ENCODE data around the gene HTRA1.

Gene HTRA1

GRCh38 chr10:122554131-122555036, 93.0 kb downstream of the HTRA1 start:
- no peak for DNase-seq (ENCODE audit: low read depth, low spot score)
- Histone ChIP-seq H3K4me1 (ENCODE audit: insufficient read depth, insufficient read length) (no peaks in the 10 kb centered on the region), H3K27me3 (ENCODE audit: insufficient read depth, insufficient read length) (no peaks in the 10 kb centered on the region), H3K9me3 (ENCODE audit: insufficient read depth, low read length) (no peaks in the 10 kb centered on the region), H3K4me3 (ENCODE audit: insufficient read length, low read depth) (no peak overlapping the region), H3K36me3 (ENCODE audit: insufficient read depth, insufficient read length, low read length) (no peaks in the 10 kb centered on the region), H3K9ac (ENCODE audit: insufficient read length, low read depth) (no peak overlapping the region)
- no peak for TF ChIP-seq YY1 (IDR thresholded peaks at IDR 0.05; ENCODE audit: insufficient read depth, insufficient read length)
- TF ChIP-seq ZNF274 (IDR thresholded peaks at IDR 0.05; ENCODE audit: low read depth, low read length), result no peak

GRCh38 chr10:122555442-122555841, 94.1 kb downstream of the HTRA1 start:
- H3K27me3 ChIP-seq (ENCODE audit: insufficient read depth, insufficient read length), result no peaks in the 10 kb centered on the region
- DNase-seq (ENCODE audit: low read depth, low spot score), result no peak
- no peaks in the 10 kb centered on the region for H3K4me1 ChIP-seq (ENCODE audit: insufficient read depth, insufficient read length)
- no peak overlapping the region for H3K9ac ChIP-seq (ENCODE audit: insufficient read length, low read depth)
- no peaks in the 10 kb centered on the region for H3K36me3 ChIP-seq (ENCODE audit: insufficient read depth, insufficient read length, low read length)
- TF ChIP-seq YY1 (IDR thresholded peaks at IDR 0.05; ENCODE audit: insufficient read depth, insufficient read length), result no peak
- TF ChIP-seq SUZ12 (IDR thresholded peaks at IDR 0.05; ENCODE audit: extremely low read depth, insufficient read depth, insufficient read length), result no peak
- no peak for TF ChIP-seq ZNF274 (IDR thresholded peaks at IDR 0.05; ENCODE audit: low read depth, low read length)
- H3K9me3 ChIP-seq (ENCODE audit: insufficient read depth, low read length), result no peaks in the 10 kb centered on the region
- no peak overlapping the region for H3K4me3 ChIP-seq (ENCODE audit: insufficient read length, low read depth)

- Histone ChIP-seq H3K4me1 (ENCODE audit: insufficient read depth, insufficient read length) (no peaks in the 10 kb centered on the region), H3K9me3 (ENCODE audit: insufficient read depth, low read length) (no peaks in the 10 kb centered on the region), H3K36me3 (ENCODE audit: insufficient read depth, insufficient read length, low read length) (no peaks in the 10 kb centered on the region), H3K27me3 (ENCODE audit: insufficient read depth, insufficient read length) (no peaks in the 10 kb centered on the region), H3K9ac (ENCODE audit: insufficient read length, low read depth) (no peak overlapping the region), H3K4me3 (ENCODE audit: insufficient read length, low read depth) (no peak overlapping the region)
- TF ChIP-seq ZNF274 (IDR thresholded peaks at IDR 0.05; ENCODE audit: low read depth, low read length) (no peak), SUZ12 (IDR thresholded peaks at IDR 0.05; ENCODE audit: extremely low read depth, insufficient read depth, insufficient read length) (no peak), YY1 (IDR thresholded peaks at IDR 0.05; ENCODE audit: insufficient read depth, insufficient read length) (no peak)
- no peak for DNase-seq (ENCODE audit: low read depth, low spot score)
These were observed 96.2 kb downstream of the HTRA1 start for GRCh38 chr10:122557516-122557915.

- H3K9ac ChIP-seq (ENCODE audit: insufficient read length, low read depth), result no peak overlapping the region
- no peak overlapping the region for H3K4me3 ChIP-seq (ENCODE audit: insufficient read length, low read depth)
- H3K4me1 ChIP-seq (ENCODE audit: insufficient read depth, insufficient read length), result no peaks in the 10 kb centered on the region
- H3K27me3 ChIP-seq (ENCODE audit: insufficient read depth, insufficient read length), result no peaks in the 10 kb centered on the region
- no peaks in the 10 kb centered on the region for H3K9me3 ChIP-seq (ENCODE audit: insufficient read depth, low read length)
- no peak for DNase-seq (ENCODE audit: low read depth, low spot score)
- H3K36me3 ChIP-seq (ENCODE audit: insufficient read depth, insufficient read length, low read length), result no peaks in the 10 kb centered on the region
- TF ChIP-seq ZNF274 (IDR thresholded peaks at IDR 0.05; ENCODE audit: low read depth, low read length), result no peak
- no peak for TF ChIP-seq SUZ12 (IDR thresholded peaks at IDR 0.05; ENCODE audit: extremely low read depth, insufficient read depth, insufficient read length)
- TF ChIP-seq YY1 (IDR thresholded peaks at IDR 0.05; ENCODE audit: insufficient read depth, insufficient read length), result no peak
These were observed 97.1 kb downstream of the HTRA1 start for GRCh38 chr10:122558452-122558851.

- no peak for DNase-seq (ENCODE audit: low read depth, low spot score)
- TF ChIP-seq SUZ12 (IDR thresholded peaks at IDR 0.05; ENCODE audit: extremely low read depth, insufficient read depth, insufficient read length) (no peak), YY1 (IDR thresholded peaks at IDR 0.05; ENCODE audit: insufficient read depth, insufficient read length) (no peak), ZNF274 (IDR thresholded peaks at IDR 0.05; ENCODE audit: low read depth, low read length) (no peak)
- H3K27me3 ChIP-seq (ENCODE audit: insufficient read depth, insufficient read length), result no peaks in the 10 kb centered on the region
- no peaks in the 10 kb centered on the region for H3K9me3 ChIP-seq (ENCODE audit: insufficient read depth, low read length)
- no peaks in the 10 kb centered on the region for H3K4me1 ChIP-seq (ENCODE audit: insufficient read depth, insufficient read length)
- no peak overlapping the region for H3K9ac ChIP-seq (ENCODE audit: insufficient read length, low read depth)
- H3K36me3 ChIP-seq (ENCODE audit: insufficient read depth, insufficient read length, low read length), result no peaks in the 10 kb centered on the region
- no peak overlapping the region for H3K4me3 ChIP-seq (ENCODE audit: insufficient read length, low read depth)
These were observed 97.9 kb downstream of the HTRA1 start for GRCh38 chr10:122559228-122559627.

- H3K9ac ChIP-seq (ENCODE audit: insufficient read length, low read depth), result no peak within 1 kb of the TSS
- no peaks in the 10 kb centered on the region for H3K27me3 ChIP-seq (ENCODE audit: insufficient read depth, insufficient read length)
- no peaks in the 10 kb centered on the region for H3K36me3 ChIP-seq (ENCODE audit: insufficient read depth, insufficient read length, low read length)
- DNase-seq (ENCODE audit: low read depth, low spot score), result no peak
- no peaks in the 10 kb centered on the region for H3K9me3 ChIP-seq (ENCODE audit: insufficient read depth, low read length)
- H3K4me3 ChIP-seq (ENCODE audit: insufficient read length, low read depth), result no peak within 1 kb of the TSS
- no peaks in the 10 kb centered on the region for H3K4me1 ChIP-seq (ENCODE audit: insufficient read depth, insufficient read length)
- TF ChIP-seq SUZ12 (IDR thresholded peaks at IDR 0.05; ENCODE audit: extremely low read depth, insufficient read depth, insufficient read length) (no peak), ZNF274 (IDR thresholded peaks at IDR 0.05; ENCODE audit: low read depth, low read length) (no peak), YY1 (IDR thresholded peaks at IDR 0.05; ENCODE audit: insufficient read depth, insufficient read length) (no peak)
These were observed 99.0 kb downstream of the HTRA1 start, which contains the start of gene DMBT1 for GRCh38 chr10:122560279-122560804. DMBT1 (plus strand) TSS chr10:122560754; CDS start chr10:122560771, 17 bp downstream.

GRCh38 chr10:122561212-122561611, 99.9 kb downstream of the HTRA1 start:
- H3K9ac ChIP-seq (ENCODE audit: insufficient read length, low read depth), result no peak overlapping the region
- DNase-seq (ENCODE audit: low read depth, low spot score), result no peak
- no peak overlapping the region for H3K4me3 ChIP-seq (ENCODE audit: insufficient read length, low read depth)
- H3K36me3 ChIP-seq (ENCODE audit: insufficient read depth, insufficient read length, low read length), result no peaks in the 10 kb centered on the region
- H3K9me3 ChIP-seq (ENCODE audit: insufficient read depth, low read length), result no peaks in the 10 kb centered on the region
- H3K4me1 ChIP-seq (ENCODE audit: insufficient read depth, insufficient read length), result no peaks in the 10 kb centered on the region
- TF ChIP-seq YY1 (IDR thresholded peaks at IDR 0.05; ENCODE audit: insufficient read depth, insufficient read length), result no peak
- TF ChIP-seq ZNF274 (IDR thresholded peaks at IDR 0.05; ENCODE audit: low read depth, low read length), result no peak
- TF ChIP-seq SUZ12 (IDR thresholded peaks at IDR 0.05; ENCODE audit: extremely low read depth, insufficient read depth, insufficient read length), result no peak
- H3K27me3 ChIP-seq (ENCODE audit: insufficient read depth, insufficient read length), result no peaks in the 10 kb centered on the region

Measured in NT2/D1 (cell line).